K562 treated with DMSO at 1 percent for 24 hours (cell line): ENCODE data around the gene FAM151B. TPM values are rescaled to one million over a fixed set of nuclear protein-coding genes. Genes with fewer than 3 reads are reported as not detected.

Source experiments
- total RNA-seq: library from RNA; unstranded; fragments of 300-600 nt; gene quantifications from 2 replicates; pipeline ENCODE4 v1.2.3, GENCODE V29; 2022; ENCODE audit warnings: low read depth; ENCODE audit not compliant: insufficient read depth

The FAM151B gene, protein sequence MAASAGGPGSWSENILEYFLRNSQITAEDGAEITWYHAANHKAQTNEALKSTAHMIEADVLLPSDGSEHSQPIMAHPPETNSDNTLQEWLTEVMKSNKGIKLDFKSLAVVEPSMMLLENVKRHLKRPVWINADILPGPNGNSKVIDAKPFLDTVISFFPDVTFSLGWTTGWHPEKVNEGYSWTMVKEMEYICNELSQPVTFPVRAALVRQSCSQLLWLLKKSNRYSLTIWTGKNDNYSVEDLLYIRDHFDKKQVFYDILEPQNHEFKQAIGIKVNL
- total RNA-seq = 1.5 TPM in 1 of 2 replicates, not detected in the other

DNA sequence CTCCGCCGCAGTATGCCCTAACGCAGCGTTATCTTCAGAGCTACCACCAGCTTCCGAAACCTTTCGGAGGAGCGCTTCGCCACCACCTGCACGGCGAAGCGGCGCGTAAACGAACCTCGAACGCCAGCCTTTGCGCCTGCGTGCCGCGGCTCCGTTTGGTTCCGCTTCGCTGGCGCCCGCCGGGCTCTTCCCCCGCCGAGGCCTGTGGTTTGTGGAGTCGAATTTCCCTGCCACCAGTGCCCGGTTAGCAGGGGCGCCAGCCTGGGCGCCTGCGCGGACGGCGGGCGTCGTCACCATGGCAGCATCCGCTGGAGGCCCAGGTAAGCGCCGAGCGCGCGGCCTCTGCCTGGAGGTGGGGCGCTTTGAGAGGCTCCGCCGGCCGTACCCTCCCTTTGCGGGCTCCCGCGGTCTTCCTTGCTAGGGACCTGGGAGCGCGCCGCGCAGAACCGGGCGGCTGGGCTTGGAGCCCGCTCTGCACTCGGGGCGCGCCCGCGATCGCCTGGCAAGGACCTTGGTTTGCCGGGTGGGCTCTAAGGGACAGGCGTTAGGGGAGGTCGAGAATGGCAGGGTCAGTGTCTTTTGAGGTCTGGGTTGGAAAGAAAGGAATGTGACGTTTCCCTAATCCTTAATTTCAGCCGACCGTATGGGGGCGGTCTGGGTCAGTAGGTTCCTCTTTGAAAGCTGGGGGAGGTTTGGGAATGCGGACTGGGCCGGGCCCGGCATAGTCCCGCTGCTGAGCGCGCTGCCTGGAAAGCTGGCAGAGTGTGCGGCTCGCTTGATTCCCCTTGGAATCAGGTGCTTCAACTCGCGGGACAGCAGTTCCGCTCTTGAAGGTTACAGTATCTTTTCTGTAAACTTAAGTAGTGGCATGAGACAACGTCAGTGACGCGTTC, at the start of gene FAM151B:
FAM151B (plus strand) TSS at position 272 of the 893 bp plus-strand sequence; CDS start at position 296, 24 bp downstream.

GRCh38 chr5:80569961-80570786, 82.3 kb downstream of the FAM151B start, which contains the start of gene ANKRD34B:
Gene ANKRD34B (minus strand): TSS chr5:80570280. CDS start chr5:80560019, 10,261 bp downstream.

Other genes with a start within 250 kb of the FAM151B start
- gene SERINC5, start 232.1 kb upstream of the FAM151B start, total RNA-seq = 3.5 and 4.6 TPM in 2 replicates
- not detected in 2 replicates for gene SPZ1, start 168.1 kb upstream of the FAM151B start, total RNA-seq
- gene ZFYVE16, start 80.0 kb upstream of the FAM151B start, total RNA-seq = 9.8 and 11.9 TPM in 2 replicates
- not detected in 2 replicates for gene ANKRD34B, start 82.2 kb downstream of the FAM151B start, total RNA-seq
- 5.9 and 7.5 TPM in 2 replicates for gene MSH3, start 166.6 kb downstream of the FAM151B start, total RNA-seq
- 39.4 and 43.7 TPM in 2 replicates for gene DHFR, start 166.9 kb downstream of the FAM151B start, total RNA-seq